ENCODE data around the gene NQO2.
"Not testable (repeated sequence)": the region's sequence is repeated elsewhere in the genome, so short reads cannot be mapped to it uniquely, and the experiment has no call there.

NQO2 gene

GRCh38 chr6:3045777-3046176 is 46.1 kb downstream of the NQO2 start:
- DNase-seq: no peak

DNA sequence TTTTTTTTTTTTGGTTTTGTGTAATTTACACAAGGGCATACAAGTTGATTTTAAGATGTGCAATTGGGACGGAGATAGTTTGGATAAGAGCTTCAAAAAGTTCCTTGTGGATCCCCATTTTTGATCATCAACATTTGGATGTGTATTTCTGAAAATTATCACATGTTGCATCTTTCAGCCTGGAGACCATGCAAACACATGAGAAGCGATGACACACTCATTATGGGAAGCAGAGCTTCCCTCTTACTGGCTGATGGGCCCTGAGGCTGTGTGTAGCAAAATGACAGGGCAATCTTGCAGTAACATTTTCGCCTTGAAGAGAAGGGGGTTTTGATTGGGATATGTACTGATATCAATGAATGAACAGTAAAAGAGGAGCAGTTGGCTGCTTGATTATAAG is 46.6 kb downstream of the NQO2 start:
- DNase-seq: no peak

- DNase-seq: not testable (repeated sequence)
Measured at GRCh38 chr6:3048009-3048408, 48.3 kb downstream of the NQO2 start.

DNA sequence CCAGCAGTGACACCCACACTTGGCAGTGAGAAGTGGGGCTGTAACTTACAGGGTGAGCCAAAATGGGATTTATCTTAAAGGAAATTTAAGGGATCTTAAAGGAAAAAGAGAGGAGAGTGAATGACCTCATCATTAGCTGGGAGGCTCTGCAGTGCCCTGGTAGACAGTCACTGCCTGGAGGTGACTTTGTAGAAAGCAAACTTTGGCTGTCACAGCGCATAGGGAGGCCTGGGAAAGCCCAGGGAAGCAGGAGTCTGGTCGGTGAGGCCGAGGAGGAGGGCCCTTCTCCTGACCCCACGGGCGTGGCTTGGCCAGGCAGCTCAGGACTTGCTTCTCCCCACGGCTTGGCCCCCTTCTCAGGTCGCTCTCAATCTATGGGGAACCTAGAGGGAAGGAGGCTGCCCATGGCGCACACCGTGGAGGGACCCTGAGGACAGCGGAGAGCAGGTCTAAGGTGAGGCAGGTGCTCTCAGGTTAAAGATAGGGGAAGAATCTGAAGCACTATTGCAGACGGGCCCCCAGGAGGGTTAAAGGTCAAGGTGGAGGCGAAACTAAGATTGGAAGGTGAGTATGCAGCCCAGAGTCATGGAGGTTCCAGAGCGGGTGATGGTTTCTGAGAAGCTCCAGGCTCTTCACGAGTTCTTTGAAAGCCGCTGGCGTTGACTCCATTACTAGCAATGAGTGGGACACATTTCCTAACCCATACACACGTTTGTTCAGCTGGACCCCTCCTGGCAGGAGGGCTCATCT is 53.0 kb downstream of the NQO2 start:
- DNase-seq: no peak

DNA sequence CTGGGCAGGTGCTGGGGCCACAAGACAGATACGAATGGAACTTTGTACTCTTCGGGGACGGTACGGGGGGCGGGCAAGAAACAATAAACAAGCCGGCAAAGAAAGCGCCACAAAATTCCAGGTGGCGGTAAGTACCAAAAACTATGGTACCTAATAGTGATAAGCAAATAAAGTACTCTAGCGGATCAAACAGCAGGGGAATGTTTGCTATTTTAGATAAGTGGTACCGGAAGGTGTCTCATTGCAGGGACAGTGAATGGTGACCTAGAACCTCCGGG is 53.5 kb downstream of the NQO2 start:
- DNase-seq: no peak

DNA sequence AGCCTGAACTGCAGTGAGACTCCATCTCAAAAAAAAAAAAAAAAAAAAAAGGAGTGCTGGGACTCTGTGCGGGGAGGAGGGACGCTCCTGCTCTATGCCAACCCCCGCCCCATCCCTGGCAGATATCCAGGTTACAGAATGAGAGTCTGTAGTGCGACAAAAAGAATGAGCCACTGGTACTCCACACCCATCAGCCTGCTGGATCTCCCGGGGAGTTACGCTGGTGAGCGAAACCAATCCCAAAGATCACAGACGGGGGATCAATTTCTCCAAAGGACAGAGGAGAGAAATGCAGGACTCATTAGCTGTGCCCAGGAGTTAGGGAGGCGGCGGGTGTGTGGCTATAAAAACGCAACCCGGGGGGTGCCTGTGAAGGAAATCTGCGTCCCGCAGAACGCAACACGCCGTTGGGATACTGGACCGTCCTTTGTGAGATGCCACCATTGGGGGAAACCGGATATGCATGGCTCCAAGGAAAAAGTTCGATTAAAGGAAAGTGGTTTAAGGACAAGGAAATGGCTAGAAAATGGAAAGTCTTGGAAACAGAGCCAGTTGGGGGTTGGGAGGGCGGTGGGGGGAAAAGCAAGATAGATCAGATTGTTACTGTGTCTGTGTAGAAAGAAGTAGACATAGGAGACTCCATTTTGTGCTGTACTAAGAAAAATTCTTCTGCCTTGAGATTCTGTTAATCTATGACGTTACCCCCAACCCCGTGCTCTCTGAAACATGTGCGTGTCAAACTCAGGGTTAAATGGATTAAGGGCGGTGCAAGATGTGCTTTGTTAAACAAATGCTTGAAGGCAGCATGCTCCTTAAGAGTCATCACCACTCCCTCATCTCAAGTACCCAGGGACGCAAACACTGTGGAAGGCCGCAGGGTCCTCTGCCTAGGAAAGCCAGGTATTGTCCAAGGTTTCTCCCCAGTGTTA is 54.8 kb downstream of the NQO2 start:
- peak; percentile 69 for DNase-seq

DNA sequence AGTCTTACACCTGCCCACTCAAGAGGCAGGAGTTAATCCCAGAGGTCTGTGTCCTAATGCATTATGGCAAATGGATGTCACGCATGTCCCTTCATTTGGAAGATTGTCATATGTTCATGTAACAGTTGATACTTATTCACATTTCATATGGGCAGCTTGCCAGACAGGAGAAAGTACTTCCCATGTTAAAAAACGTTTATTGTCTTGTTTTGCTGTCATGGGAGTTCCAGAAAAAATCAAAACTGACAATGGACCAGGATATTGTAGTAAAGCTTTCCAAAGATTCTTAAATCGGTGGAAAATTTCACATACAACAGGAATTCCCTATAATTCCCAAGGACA is 55.4 kb downstream of the NQO2 start:
- not testable (repeated sequence) for DNase-seq

DNA sequence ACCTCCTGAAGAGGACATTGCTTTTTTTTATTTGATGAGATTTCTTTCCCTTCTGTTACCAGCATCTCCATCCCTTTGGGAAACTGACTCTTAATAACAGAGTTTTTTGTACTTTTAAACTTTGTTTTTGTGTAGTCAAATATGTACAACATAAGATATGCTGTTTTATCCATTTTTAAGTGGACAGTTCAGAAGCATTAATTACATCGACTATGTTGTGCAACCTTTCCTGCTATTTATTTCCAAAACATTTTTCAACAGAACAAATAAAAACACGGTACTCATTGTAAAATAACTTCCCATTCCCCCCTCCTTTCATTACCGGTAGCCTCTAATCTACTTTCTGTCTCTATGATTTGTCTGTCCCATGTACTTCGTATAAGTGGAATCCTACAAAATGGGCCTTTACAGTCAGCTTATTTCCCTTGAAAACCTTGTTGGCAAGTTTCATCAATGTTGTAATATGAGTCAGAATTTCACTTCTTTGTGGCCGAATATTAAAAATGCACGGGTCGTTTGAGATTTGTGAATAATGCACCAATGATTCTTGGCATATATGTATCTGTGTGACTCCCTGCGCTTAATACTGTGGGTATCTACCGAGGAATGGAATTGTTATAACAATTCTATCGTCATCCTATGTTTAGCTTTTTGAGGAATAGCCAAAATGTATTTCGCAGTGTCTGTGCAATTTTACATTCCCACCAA is 57.5 kb downstream of the NQO2 start:
- no peak for DNase-seq

GRCh38 chr6:3058957-3059356 is 59.3 kb downstream of the NQO2 start:
- DNase-seq: no peak

- not testable (repeated sequence) for DNase-seq
Measured at GRCh38 chr6:3060092-3060491, 60.4 kb downstream of the NQO2 start.

DNA sequence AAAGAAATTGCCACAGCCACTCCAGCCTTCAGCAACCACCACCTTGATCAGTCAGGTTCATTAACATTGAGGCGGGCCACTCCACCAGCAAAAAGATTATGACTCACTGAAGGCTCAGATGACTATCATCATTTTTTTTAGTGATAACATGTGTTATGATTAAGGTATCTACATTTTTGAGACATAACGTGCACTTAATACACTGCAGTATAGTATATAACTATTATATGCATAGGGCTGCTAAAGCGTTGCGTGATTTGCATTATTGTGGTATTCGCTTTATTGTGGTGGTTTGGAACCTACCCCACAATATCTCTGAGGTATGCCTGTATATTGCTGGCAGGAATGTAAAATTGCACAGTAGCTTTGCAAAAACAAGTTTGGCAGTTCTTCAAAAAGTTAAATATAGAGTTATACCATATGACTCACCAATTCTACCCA is 61.8 kb downstream of the NQO2 start:
- no peak for DNase-seq

DNA sequence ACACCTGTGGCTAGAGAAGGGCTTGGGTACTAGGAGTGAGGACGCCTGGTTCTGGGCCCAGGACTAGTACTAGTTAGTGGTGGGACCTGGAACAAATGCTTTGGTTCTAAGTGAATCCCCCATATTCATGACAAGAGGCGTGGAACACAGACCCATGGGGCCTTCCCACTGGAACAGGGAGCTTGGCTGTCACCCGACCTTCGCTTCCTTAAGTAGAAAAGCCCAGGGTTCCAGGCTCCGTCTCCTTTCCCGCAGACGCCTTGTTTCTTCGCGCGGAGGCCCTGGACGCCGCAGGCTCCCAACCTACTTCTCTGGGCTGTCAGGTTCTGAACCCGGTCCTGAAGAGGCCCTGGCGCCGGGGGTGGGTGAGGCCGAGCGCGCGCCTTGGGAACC is 63.6 kb downstream of the NQO2 start:
- not testable (repeated sequence) for DNase-seq

DNA sequence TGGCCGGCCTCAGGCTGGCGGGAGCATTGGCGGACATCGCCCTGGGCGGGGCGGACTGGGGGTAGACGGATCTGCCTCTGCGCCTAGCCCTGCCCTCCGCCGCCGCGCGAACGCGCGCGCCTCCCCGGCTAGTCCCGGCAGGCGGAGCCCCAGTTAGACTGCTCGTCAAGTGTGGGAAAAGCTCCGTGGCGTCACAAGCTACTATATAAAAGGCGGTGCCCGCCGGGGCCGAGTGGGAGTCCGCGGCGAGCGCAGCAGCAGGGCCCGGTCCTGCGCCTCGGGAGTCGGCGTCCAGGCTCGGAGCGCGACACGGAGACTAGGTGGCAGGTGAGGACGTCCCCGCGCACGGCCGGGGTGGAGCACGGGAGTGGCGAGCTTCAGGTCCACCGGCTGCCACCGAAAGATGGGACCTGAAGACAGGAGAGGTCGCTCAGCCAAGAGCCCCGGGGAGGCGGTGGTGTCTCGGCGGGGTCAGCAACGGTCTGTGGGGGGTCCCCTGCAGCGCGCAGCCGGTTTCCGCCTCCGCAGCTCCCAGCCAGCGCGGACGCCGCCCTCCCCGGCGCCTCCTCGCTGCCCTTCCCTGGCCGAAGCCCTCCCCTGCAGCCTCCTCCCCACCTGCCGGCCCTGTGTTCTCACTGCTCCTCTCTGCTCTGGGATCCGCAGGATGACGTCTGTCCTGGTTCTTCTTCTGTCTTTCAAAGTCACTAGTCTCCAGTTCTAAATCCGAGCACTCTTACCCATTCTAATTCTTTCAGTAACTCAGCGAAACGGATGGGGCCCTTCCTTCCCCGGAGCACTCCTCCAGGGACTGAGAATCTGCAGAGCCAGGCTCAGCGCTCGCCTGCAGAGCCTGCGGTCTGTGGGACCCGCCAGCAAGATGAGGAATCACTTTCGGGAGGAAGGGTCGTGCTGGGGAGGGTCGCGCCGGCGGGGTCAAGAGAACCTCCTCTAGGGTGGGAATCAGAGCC is 64.3 kb downstream of the NQO2 start:
- DNase-seq: peak; percentile 94

DNA sequence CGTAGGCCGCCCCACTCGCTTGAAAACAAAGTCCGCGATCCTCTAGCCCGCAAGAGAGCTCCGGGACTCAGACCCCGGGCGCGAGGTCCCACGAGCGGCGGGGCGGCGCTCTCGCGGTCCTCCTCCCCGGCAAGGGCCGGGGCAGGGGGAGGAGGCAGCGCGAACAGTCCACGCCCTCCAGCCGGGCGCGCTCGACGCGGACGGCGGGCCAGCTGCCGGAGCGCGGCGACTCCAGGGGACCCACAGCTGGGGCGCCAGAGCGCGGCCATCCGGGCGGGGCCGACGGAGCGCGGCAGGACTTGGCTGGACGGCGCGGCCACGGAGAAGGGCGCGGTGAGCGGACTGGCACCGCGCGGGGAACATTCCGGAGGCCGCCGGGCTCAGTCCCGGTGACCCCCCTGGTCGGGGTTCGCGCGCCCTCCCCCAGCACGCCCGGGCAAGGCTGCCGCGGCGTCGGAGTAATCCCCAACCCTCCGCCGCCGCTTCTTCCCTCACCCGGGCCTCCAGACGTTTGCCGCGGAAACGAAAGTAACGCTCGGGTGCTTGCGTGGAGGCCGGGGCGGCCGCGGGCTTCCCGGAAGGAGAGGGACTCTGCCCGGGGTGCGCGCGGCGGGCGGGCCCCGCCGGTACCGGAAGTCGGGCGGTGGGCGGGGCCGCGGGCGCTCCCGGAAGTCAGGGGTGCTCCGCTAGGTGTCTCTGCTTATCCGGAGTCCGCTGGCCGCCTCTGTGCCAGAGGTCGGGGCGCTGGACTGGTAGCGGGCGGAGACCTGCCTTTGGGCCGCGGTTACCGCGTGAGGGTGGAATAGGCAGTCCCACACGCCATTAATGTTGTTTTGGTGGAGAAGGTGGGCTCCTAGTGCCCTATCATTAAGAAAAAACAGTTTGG is 68.9 kb downstream of the NQO2 start, which contains the start of gene RIPK1:
Gene RIPK1 (plus strand): TSS at position 166 of the 886 bp plus-strand sequence. CDS start 8,330 bp downstream, outside the sequence.
- peak; percentile 93 for DNase-seq

Data from left hindlimb (tissue), 1 donor.